ENCODE data around the gene PHF3.
"Not testable (repeated sequence)": the region's sequence is repeated elsewhere in the genome, so short reads cannot be mapped to it uniquely, and the experiment has no call there.

PHF3 gene

DNA sequence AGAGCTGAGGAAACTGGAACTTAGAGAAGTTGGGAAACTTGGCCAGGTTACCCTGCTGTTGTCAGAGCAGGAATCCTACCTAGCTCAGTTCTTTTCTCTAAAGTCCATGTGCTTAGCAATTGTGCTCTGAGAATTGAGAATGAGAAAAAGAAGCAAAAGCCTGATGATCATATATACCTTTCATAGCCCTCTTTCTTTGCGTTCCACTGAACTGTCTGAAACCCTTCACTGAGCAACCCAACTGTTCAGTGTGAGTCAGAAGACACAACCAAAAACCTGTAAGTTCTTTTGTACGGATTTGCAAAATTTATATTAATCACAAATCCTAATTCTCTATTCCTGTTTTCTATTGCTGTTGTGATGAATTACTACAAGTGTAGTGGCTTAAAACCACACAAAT lies 80.6 kb downstream of the PHF3 start:
- DNase-seq, result no peak

DNA sequence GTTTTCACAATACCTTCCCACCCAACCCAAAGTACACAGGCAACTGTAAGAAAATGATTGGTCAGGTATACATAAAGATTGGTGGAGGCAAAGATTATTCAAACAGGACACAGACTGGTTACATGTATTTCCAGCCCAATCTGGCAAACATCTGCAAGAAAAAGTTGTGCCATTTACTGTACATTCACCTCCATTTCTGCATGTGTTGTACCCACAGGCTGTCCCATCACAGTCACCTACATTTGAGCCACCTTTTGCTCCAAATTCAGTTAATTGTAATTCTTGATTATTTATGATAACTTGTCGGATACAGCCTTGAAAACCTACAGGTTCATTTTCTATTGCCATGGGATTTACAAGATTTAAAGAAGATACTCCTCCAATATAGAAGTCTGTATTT lies 85.6 kb downstream of the PHF3 start:
- DNase-seq, result no peak

DNA sequence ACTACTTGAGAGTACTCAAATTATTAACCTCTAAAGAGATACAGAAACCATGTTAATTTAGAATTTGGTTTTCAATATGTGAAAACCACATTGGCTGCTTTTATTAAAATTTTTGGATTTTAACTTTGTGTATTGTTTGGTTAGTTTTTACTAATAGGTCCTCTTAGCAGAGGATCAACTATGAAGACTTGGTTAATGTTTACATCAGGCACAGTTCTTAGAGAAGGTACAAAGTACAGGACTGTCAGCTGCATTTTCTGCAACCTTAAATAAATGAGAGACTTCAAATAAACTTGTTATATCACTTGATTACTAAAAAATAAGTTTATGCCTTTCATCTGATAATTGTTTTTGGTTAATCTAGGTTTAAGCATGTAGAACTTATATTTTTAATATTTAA lies 89.1 kb downstream of the PHF3 start:
- no peak for DNase-seq

DNA sequence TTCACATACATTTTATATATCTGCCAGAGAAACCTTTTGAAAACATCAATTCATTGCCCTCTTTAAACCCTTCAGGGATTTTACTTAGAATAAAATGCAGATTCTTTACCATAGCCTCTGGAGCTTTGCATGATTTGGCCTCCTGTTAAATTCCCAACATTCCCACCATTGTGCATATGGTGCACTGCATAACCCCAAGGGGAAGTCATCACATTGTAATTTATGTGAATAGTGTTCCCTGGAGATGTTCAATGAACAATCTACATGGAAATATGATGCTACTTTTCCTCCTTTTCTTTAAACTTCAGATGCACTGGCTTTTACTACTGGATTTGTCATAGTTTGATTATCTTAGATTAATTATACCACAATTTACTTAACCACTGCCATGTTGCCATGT lies 94.7 kb downstream of the PHF3 start:
- DNase-seq, result no peak

DNA sequence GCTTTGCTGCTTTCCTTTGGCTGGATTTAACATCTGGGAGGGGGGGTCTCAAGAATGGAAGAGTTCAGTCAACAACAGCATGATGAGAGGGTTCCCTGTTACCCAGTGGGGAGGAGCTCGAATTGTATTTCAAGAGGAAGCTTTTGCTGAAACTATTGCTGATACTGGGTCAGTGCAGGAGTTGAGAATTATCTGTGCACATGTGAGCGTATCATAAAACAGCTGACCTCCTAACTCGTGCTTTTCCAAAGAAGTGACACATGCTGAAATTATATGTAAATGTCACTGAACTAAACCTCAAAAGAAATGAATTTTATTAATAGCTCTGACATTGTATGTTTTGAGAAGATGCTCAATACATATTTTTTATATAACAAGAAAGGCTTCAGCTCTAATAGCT lies 96.3 kb downstream of the PHF3 start:
- no peak for DNase-seq

DNA sequence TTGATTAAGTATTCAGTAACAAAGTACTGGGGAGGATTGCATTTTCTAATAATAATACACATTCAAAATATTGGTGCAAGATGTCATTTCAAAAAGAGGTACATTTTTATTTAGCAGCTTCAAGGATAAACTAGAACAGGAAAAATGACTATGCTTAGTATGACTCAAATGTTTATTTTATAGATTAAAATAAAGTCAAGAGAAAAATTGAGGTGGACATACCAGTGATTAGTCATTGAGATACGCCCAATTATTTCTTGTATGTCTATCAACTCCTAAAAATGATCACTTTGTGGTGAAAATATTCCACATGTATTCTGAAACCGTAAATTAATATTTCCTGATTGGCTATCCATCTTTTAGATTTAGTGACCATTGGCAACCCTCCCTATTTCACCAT lies 96.7 kb downstream of the PHF3 start:
- no peak for DNase-seq

DNA sequence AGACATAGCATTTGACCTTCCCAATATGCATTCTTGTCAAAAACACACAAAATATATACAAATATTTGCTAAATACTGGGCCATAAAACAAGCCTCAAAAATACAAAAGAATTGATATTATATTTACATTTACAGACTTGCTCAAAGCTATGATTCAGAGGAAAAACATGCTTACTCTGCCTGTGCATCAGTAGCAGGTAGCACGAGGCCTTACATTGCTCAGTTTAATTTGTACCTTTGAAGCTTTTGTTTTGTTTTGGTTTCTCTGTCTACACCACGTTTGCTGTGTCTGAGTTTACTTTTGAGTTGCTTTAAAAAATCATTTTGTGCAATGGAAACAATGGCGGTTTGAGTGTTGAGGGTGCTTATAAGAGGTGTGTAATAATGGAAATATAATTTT lies 99.3 kb downstream of the PHF3 start:
- DNase-seq, result no peak

DNA sequence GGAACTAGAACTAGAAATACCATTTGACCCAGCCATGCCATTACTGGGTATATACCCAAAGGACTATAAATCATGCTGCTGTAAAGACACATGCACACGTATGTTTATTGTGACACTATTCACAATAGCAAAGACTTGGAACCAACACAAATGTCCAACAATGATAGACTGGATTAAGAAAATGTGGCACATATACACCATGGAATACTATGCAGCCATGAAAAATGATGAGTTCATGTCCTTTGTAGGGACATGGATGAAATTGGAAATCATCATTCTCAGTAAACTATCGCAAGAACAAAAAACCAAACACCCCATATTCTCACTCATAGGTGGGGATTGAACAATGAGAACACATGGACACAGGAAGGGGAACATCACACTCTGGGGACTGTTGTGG lies 102.6 kb downstream of the PHF3 start:
- DNase-seq, result not testable (repeated sequence)

DNA sequence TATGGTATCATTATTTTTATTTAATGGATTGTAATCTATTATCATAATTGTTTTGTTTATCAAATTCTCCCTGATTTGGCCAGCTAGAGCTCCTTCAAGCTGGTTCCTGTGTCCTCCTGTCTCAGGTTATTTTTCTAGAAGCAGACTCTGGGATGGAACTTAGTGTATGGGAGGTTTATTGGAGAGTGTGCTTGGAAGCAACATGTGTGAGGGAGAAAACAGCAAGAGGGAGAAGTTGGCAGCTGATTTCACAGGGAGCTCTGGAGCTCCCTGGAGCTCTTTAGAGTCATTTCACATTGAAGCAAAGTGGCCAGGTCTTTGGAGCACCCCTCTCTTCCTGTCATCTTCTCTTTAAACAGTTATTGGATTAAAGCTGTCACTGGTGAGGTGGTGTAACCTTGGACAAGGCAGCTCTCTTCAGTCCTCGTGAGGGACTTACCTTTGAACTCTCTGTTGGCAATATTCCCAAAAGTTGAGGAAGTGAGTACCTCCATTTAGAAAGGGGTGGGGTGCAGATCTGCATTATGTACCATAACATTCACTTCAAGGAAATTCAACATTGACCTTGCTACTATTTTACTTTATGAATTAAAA lies 103.6 kb downstream of the PHF3 start:
- DNase-seq, result no peak

DNA sequence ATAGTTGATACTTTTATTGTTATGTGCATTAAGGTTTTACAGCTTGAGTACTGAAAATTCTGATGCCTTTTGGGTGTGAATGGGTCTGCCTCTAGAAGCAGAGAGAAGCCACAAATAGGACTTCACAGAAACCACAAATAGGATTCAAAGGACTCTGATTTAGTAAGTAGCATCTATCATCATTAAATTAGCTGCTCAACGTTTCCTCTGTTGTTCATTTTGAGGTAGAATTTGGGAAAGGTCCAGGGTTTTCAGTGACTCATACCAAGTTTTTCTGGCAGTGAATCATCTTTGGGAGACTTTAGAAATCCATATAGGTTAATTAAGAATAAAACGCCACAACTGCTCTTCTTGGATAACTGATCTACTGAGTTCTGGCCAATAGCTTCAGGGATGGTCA lies 105.1 kb downstream of the PHF3 start:
- DNase-seq, result no peak

DNA sequence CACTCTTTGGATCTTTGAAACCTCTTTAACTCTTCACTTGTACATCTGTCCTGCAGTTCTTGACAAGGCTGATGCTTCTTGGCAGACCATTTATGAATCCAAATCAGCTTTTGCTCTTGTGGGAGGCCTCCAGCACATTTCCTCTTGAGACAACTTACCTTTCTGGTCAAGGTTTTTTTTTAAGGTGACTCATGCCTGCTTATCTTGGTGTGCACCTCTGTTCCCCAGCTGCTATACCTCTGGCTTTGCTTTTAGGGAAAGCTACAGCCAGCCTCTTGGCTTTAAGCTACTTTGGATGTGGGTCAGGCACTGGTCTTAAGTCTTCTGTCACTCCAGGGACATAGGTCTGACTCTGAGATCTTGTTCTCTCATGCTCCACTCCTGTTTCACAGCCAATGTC lies 106.5 kb downstream of the PHF3 start:
- DNase-seq, result no peak

DNA sequence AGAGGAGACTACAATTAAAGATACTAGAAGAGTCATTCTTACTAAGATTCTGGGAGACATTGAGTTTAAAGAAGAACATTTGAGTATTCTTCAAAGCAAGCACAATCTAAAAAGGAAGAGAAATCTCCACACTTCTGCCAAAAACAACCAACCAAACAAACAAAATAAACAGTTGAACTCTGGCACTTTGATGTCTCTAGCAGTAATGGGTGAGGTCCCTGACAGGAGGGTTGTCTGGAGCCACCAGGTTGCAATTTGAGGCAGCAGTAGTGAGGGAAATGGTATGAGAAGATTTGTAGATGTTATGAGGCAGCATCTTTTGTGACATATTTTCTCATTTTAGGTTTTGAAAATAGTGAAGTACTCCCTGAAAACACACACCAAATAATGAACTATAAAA lies 108.1 kb downstream of the PHF3 start:
- no peak for DNase-seq

DNA sequence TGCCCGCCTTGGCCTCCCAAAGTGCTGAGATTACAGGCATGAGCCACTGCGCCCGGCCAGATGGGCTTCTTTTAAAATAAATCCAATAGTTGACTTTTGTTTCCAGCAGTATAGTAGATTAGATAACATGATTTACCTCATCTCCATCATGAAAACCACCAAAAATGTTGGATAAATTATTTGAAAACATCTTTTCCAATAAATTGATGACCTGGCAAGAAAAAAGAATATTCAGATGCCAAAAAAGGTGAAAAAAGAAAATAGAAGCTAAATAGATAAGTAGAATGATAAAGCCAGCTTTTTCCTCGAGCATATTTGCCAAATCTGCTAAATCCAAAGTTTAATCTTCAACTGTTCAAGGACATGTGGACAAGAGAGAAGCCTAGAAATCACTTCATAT lies 109.2 kb downstream of the PHF3 start:
- DNase-seq, result no peak

DNA sequence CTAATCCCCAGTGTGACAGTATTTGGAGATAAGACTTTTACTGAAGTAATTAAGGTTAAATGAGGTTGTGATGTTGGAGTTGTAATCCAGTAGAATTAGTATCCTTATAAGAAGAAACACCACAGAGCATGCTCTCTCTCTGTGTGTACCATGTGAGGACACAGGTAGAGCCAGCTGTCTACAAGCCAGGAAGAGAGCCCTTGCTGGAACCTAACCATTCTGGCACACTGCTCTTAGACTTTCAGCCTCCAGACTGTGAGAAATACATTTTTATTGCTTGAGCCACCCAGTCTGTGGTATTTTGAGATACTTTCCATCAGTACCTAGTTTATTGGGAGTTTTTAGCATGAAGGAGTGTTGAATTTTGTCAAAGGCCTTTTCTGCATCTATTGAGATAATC lies 110.2 kb downstream of the PHF3 start:
- DNase-seq, result no peak

DNA sequence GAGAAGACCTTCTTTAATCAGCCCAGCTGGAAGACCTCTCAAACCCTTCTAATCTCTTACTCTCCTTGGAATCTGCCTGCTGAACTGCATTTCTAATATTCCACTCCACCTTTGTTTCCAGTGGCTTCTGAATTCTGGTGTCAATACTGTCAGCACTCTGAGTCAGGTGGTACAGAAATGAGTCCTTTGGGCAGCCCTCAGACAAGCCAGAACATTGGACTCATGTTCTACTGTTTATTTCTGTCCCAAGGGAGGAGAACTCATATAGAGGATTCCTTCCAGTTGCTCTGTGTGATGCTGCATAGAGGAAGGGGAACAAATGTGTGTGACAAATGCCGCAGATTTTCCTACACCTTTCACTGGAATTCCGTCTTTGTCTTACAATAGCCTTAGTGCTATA lies 114.8 kb downstream of the PHF3 start:
- no peak for DNase-seq

DNA sequence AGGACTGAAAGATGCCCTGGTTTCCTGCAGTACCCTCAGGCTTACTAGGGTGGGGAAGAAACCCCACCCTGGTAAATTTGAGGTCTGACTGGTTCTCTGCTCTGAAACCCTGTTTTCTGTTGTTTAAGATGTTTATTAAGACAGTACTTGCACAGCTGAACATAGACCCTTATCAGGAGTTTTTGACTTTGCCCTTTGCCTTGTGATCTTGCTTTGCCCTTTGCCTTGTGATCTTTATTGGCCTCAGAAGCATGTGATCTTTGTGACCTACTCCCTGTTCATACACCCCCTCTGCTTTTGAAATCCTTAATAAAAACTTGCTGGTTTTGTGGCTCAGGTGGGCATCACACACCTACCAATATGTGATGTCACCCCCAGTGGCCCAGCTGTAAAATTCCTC lies 121.7 kb downstream of the PHF3 start:
- DNase-seq, result not testable (repeated sequence)

DNA sequence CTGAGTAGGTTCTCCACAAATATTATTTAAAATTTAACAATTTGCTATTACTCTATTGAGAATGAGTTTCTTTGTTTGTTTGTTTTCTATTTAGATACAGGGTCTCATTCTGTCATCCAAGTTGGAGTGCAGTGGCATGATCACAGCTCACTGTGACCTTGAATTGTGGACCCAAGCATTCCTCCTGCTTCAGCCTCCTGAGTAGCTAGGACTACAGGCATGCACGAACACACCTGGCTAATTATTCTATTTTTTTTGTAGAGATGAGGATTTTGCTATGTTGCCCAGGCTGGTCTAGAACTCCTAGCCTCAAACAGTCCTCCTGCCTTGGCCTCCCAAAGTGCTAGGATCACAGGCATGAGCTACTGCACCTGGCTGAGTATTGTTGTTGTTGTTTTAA lies 122.2 kb downstream of the PHF3 start:
- no peak for DNase-seq

DNA sequence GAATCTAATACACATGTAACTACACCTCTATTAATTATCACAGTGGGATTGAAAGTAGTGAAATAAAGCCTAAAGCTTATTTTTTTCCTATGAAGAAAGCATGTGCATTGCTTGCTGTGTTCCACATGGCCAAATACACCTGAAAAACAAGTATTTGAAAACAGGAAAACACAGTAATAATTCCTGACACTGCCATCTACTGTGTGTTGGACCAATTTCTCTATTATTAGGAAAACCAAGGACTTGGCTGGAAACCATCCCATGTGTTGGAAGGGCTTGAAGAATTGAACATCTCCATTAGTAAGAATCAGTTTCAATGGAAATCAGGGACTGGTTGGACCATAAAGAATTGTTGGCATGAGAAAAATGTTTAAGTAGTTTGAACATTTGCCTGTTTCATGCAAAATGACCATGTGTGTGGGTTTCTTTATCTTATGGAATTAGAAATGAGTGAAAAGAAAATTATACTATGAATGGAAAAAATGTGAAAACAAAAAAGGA lies 124.1 kb downstream of the PHF3 start:
- no peak for DNase-seq

DNA sequence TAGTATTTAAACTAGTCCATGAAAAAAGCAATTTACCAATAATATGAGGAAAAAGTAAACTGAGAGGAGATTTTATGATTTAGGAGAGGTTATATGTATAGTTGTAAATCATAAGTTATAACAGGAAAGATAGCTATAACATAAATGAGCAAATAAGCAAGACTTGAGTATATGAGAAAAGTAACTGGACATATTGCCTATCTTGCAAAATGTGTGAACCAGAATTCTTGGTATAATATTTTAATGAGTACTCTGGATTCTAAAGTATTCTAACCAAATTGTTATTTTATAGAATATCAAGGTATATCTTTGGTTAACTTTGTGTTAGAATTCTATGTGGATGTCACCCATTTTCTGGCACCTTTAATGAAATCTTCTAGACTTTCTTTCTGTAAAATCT lies 124.6 kb downstream of the PHF3 start:
- no peak for DNase-seq

DNA sequence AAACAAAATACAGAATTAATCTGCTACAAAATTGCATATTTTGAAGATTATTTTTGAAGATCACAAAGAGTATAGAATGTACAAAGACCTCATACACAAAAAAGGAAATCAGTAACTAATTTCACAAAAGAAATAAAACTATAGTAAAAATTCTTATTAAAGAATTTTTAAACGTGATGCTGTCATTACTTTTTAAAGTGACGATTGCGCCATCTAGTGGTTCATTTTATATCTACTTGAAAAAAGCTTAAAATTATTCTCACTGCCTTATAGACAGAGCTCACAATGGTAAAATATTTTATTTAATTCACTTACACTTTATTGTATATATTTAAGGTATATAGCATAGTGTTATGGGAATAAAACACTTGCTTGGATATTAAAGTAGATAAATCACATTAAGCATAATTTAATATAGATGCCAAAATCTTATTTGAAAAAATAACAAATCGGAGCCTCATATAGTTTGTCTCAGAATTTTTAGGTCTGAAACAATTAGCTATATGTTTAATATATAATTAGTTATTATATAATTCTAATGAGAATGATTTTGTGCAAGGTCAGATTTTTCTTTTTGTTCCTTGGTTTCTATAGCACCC lies 128.8 kb downstream of the PHF3 start:
- peak; percentile 65 for DNase-seq
